ENCODE measurements around the gene MFRP. TPM values are rescaled to one million over a fixed set of nuclear protein-coding genes. Genes with fewer than 3 reads are reported as not detected.

The MFRP gene
- total RNA-seq, 1 donor from 2014 or later = not detected

DNA sequence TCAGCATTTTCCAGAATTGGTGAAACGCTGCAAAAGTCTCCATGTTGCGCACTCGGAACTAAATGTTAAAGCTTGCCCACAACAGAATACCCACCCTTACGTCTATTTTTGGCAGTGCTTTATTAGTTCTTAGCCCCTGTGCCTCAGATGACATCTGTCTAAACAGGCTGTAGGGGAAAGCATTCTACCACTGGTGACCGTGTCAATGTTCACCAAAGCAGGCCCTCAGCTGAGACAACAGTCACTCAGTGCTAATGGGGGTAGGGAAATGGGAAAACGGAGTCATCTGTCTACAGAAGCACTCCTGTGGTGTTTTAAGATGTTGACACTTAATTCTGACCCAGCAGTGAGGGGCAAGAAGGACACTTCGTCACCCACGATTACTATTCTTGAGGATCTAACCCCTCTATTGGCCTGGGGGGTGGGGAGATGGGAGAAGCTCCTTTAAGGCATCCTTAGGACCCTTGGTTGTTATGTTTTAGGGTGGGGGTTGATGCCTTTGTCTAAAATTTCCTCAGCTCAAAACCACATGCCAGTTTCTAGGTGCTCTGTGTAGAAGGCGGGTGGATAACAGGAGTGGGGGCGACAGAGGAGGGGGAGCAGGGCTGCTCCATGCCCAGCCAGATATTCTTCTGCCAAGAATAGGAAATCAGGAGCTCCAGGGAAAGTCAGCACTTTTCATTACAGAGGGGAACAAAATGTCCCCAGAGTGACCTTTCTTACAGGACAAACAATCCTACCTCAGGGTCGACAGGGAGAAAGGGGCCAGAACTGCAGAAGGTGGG lies 15.6 kb upstream of the MFRP start:
- TF ChIP-seq, protein P1, sequence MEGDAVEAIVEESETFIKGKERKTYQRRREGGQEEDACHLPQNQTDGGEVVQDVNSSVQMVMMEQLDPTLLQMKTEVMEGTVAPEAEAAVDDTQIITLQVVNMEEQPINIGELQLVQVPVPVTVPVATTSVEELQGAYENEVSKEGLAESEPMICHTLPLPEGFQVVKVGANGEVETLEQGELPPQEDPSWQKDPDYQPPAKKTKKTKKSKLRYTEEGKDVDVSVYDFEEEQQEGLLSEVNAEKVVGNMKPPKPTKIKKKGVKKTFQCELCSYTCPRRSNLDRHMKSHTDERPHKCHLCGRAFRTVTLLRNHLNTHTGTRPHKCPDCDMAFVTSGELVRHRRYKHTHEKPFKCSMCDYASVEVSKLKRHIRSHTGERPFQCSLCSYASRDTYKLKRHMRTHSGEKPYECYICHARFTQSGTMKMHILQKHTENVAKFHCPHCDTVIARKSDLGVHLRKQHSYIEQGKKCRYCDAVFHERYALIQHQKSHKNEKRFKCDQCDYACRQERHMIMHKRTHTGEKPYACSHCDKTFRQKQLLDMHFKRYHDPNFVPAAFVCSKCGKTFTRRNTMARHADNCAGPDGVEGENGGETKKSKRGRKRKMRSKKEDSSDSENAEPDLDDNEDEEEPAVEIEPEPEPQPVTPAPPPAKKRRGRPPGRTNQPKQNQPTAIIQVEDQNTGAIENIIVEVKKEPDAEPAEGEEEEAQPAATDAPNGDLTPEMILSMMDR (conservative IDR thresholded peaks at IDR 0.05; ENCODE audit: low read depth, low read length) = no peak
- H3K4me3 ChIP-seq (ENCODE audit: low read depth, low read length) = peak overlapping the region; percentile 67
- no peak for DNase-seq (ENCODE audit: low read depth)

- DNase-seq (ENCODE audit: low read depth) = peak; percentile 87
Observed at GRCh38 chr11:119361056-119361787, 14.7 kb upstream of the MFRP start.

DNA sequence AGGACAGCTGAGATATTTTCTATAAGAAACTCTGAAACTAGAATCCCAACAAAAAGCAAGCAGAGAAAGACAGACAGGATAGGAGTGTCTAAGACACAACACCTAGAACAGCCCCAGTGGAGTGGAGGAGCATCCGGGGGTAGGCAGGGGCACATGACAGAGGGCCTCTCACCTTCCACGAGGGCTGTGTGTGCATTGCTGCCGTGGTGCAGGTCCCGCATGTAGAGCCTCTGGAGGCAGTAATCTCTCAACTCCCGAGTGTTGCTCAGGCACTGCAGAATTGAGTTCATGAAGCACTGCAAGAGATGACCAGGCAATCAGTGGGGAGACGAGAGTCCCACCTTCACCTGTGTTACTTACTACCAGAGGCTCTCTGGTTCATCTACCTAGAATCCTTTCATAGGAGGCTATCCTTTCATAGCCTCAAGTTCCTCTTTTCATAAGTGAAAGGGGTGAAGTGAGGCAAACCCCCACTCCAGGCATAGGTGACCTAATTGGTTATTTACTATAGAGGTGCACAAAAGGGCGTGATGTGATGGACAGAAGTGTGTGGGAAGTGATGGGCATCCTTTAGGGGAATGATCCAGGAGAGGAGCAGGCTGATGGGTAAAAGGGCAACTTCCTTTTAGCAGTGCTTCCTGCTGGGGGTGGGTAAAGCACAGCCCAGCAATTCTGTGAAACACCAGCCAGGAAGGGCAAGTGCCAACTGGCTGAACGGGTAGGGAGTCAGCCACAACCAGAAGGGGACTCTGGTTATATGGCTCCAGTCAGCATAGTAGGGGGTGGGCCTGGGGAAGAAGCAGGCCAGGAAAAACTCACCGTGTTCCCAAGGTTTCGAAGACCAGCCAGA lies 13.1 kb upstream of the MFRP start:
- DNase-seq (ENCODE audit: low read depth) = no peak
- H3K4me3 ChIP-seq (ENCODE audit: low read depth, low read length) = no peak overlapping the region
- TF ChIP-seq, protein P1 (conservative IDR thresholded peaks at IDR 0.05; ENCODE audit: low read depth, low read length) = no peak

More at GRCh38 chr11:119361056-119361787, 14.7 kb upstream of the MFRP start:
- peak overlapping the region; percentile 67 for H3K4me3 ChIP-seq (ENCODE audit: low read depth, low read length)
- TF ChIP-seq, protein P1 (conservative IDR thresholded peaks at IDR 0.05; ENCODE audit: low read depth, low read length) = peak; percentile 10

- TF ChIP-seq, protein P1 (conservative IDR thresholded peaks at IDR 0.05; ENCODE audit: low read depth, low read length) = no peak
- DNase-seq (ENCODE audit: low read depth) = no peak
- no peak overlapping the region for H3K4me3 ChIP-seq (ENCODE audit: low read depth, low read length)
Observed at GRCh38 chr11:119357074-119357473, 10.6 kb upstream of the MFRP start.

GRCh38 chr11:119356349-119357031 lies 10.0 kb upstream of the MFRP start:
- no peak for DNase-seq (ENCODE audit: low read depth)
- H3K4me3 ChIP-seq (ENCODE audit: low read depth, low read length) = peak overlapping the region; percentile 39
- TF ChIP-seq, protein P1 (conservative IDR thresholded peaks at IDR 0.05; ENCODE audit: low read depth, low read length) = peak; percentile 79
